Activated CD4-positive, alpha-beta memory T cell treated with anti-CD3 and anti-CD28 coated beads, Interleukin-2, amount 10 ng/mL, durations not matched to agents 7 days and 5 days (primary cell): ENCODE results near the gene SH3RF3. TPM values are rescaled to one million over a fixed set of nuclear protein-coding genes. Genes with fewer than 3 reads are reported as not detected.

Experiments
- CTCF ChIA-PET: fragments of 350-600 bp; sonication (Branson Sonifier 250); formaldehyde crosslinking; loops from one replicate; lab custom pipeline; 2021; ENCODE audit warnings: antibody characterized with exemption, inconsistent platforms; lab: Charles Lee
- POLR2A ChIA-PET: fragments of 350-600 bp; sonication (Branson Sonifier 250); formaldehyde crosslinking; loops from one replicate; lab custom pipeline; 2021; ENCODE audit warnings: antibody characterized with exemption; lab: Charles Lee
- DNase-seq: peaks from one replicate; pipeline ENCODE4 v3.0.0-alpha.2; 2020
- H3K27ac Mint-ChIP-seq: one replicate; pipeline ENCODE4 v1.8.0; 2021; ENCODE audit warnings: mild to moderate bottlenecking, mixed read lengths
- H3K27me3 Mint-ChIP-seq: one replicate; pipeline ENCODE4 v1.8.0; 2021; ENCODE audit warnings: mixed read lengths
- H3K36me3 Mint-ChIP-seq: one replicate; pipeline ENCODE4 v1.8.0; 2021; ENCODE audit warnings: low read depth, mixed read lengths
- H3K4me1 Mint-ChIP-seq: one replicate; pipeline ENCODE4 v1.8.0; 2021; ENCODE audit warnings: mixed read lengths
- H3K4me3 Mint-ChIP-seq: one replicate; pipeline ENCODE4 v1.8.0; 2021; ENCODE audit warnings: mild to moderate bottlenecking, mixed read lengths
- H3K9me3 Mint-ChIP-seq: one replicate; pipeline ENCODE4 v1.8.0; 2021; ENCODE audit warnings: mixed read lengths
- total RNA-seq, 2 experiments: library from RNA; stranded (reverse); gene quantifications; one replicate each; pipeline ENCODE4 v1.2.3, GENCODE V29; 2021

SH3RF3 gene
- total RNA-seq, 2 experiments from 2014 or later, result 0.23 to 0.45 TPM

- no peak overlapping the region for H3K4me3 Mint-ChIP-seq
- ChIA-PET CTCF (no interaction called here), POLR2A (interaction anchor here (1.5 kb wide), 1 partner anchor 14 kb away, joined by 3 read pairs; no protein-coding TSS in a partner anchor)
- no peaks in the 10 kb centered on the region for H3K9me3 Mint-ChIP-seq
- no peak for DNase-seq
- H3K36me3 Mint-ChIP-seq, result no peaks in the 10 kb centered on the region
- no peak overlapping the region for H3K27ac Mint-ChIP-seq
- peaks cover 81% of the 10 kb centered on the region for H3K27me3 Mint-ChIP-seq
- H3K4me1 Mint-ChIP-seq, result peaks cover 7% of the 10 kb centered on the region
Observed at GRCh38 chr2:109230941-109231420, 102.0 kb downstream of the SH3RF3 start.

- Mint-ChIP-seq H3K36me3 (no peaks in the 10 kb centered on the region), H3K27ac (no peak overlapping the region), H3K4me3 (no peak overlapping the region), H3K4me1 (peaks cover 8% of the 10 kb centered on the region), H3K9me3 (no peaks in the 10 kb centered on the region), H3K27me3 (peaks cover 78% of the 10 kb centered on the region)
- POLR2A ChIA-PET, result interaction anchor here (1.5 kb wide), 1 partner anchor 14 kb away, joined by 3 read pairs; no protein-coding TSS in a partner anchor
- no peak for DNase-seq
- CTCF ChIA-PET, result no interaction called here
Observed at GRCh38 chr2:109231428-109231827, 102.4 kb downstream of the SH3RF3 start.

- no peak for DNase-seq
- ChIA-PET CTCF (no interaction called here), POLR2A (no interaction called here)
- peaks cover 4% of the 10 kb centered on the region for H3K36me3 Mint-ChIP-seq
- H3K4me1 Mint-ChIP-seq, result peaks cover 14% of the 10 kb centered on the region
- H3K4me3 Mint-ChIP-seq, result no peak overlapping the region
- no peak overlapping the region for H3K27ac Mint-ChIP-seq
- peaks cover 76% of the 10 kb centered on the region for H3K27me3 Mint-ChIP-seq
- no peaks in the 10 kb centered on the region for H3K9me3 Mint-ChIP-seq
Observed at GRCh38 chr2:109231996-109232705, 103.1 kb downstream of the SH3RF3 start.

- Mint-ChIP-seq H3K9me3 (no peaks in the 10 kb centered on the region), H3K27ac (no peak overlapping the region), H3K27me3 (peaks cover 69% of the 10 kb centered on the region), H3K4me1 (peaks cover 18% of the 10 kb centered on the region), H3K4me3 (no peak overlapping the region), H3K36me3 (peaks cover 4% of the 10 kb centered on the region)
- POLR2A ChIA-PET, result interaction anchor here (1.0 kb wide), 1 partner anchor 14 kb away, joined by 3 read pairs; no protein-coding TSS in a partner anchor
- CTCF ChIA-PET, result no interaction called here
- DNase-seq, result no peak
Observed at GRCh38 chr2:109232909-109233308, 103.9 kb downstream of the SH3RF3 start.

- Mint-ChIP-seq H3K27ac (no peak overlapping the region), H3K27me3 (peaks cover 63% of the 10 kb centered on the region), H3K36me3 (peaks cover 4% of the 10 kb centered on the region), H3K4me1 (peaks cover 23% of the 10 kb centered on the region), H3K9me3 (no peaks in the 10 kb centered on the region), H3K4me3 (no peak overlapping the region)
- ChIA-PET POLR2A (interaction anchor here (1.0 kb wide), 1 partner anchor 13 kb away, joined by 3 read pairs; no protein-coding TSS in a partner anchor), CTCF (interaction anchor here (1.1 kb wide), 1 partner anchor 9 kb away, joined by 3 read pairs; no protein-coding TSS in a partner anchor)
- DNase-seq, result no peak
Observed at GRCh38 chr2:109233643-109234042, 104.6 kb downstream of the SH3RF3 start.

- ChIA-PET POLR2A (no interaction called here), CTCF (interaction anchor here (1.1 kb wide), 1 partner anchor 10 kb away, joined by 3 read pairs; no protein-coding TSS in a partner anchor)
- DNase-seq, result no peak
- H3K4me3 Mint-ChIP-seq, result no peak overlapping the region
- peaks cover 24% of the 10 kb centered on the region for H3K4me1 Mint-ChIP-seq
- peaks cover 4% of the 10 kb centered on the region for H3K36me3 Mint-ChIP-seq
- H3K9me3 Mint-ChIP-seq, result no peaks in the 10 kb centered on the region
- peaks cover 56% of the 10 kb centered on the region for H3K27me3 Mint-ChIP-seq
- no peak overlapping the region for H3K27ac Mint-ChIP-seq
Observed at GRCh38 chr2:109234355-109234754, 105.3 kb downstream of the SH3RF3 start.

- no peak overlapping the region for H3K27ac Mint-ChIP-seq
- no peaks in the 10 kb centered on the region for H3K9me3 Mint-ChIP-seq
- peaks cover 4% of the 10 kb centered on the region for H3K36me3 Mint-ChIP-seq
- ChIA-PET POLR2A (interaction anchor here (1.1 kb wide), 1 partner anchor 18 kb away, joined by 3 read pairs; no protein-coding TSS in a partner anchor), CTCF (interaction anchor here (0.9 kb wide), 1 partner anchor 20 kb away, joined by 3 read pairs; no protein-coding TSS in a partner anchor)
- DNase-seq, result no peak
- H3K27me3 Mint-ChIP-seq, result peaks cover 43% of the 10 kb centered on the region
- no peak overlapping the region for H3K4me3 Mint-ChIP-seq
- H3K4me1 Mint-ChIP-seq, result peaks cover 27% of the 10 kb centered on the region
Observed at GRCh38 chr2:109236147-109236546, 107.1 kb downstream of the SH3RF3 start.

GRCh38 chr2:109237792-109238191 is 108.8 kb downstream of the SH3RF3 start:
- H3K27me3 Mint-ChIP-seq, result peaks cover 34% of the 10 kb centered on the region
- H3K4me3 Mint-ChIP-seq, result no peak overlapping the region
- POLR2A ChIA-PET, result interaction anchor here (0.7 to 2.4 kb wide), 3 partner anchors 20 to 254 kb away, joined by 3 to 6 read pairs (median 5); no protein-coding TSS in a partner anchor
- DNase-seq, result no peak
- peaks cover 27% of the 10 kb centered on the region for H3K4me1 Mint-ChIP-seq
- H3K9me3 Mint-ChIP-seq, result no peaks in the 10 kb centered on the region
- peaks cover 4% of the 10 kb centered on the region for H3K36me3 Mint-ChIP-seq
- CTCF ChIA-PET, result interaction anchor here (0.9 to 1.4 kb wide), 3 partner anchors 11 to 272 kb away, joined by 3 to 4 read pairs (median 3); no protein-coding TSS in a partner anchor
- no peak overlapping the region for H3K27ac Mint-ChIP-seq

- H3K4me1 Mint-ChIP-seq, result peaks cover 27% of the 10 kb centered on the region
Observed at GRCh38 chr2:109238580-109238979, 109.6 kb downstream of the SH3RF3 start.

GRCh38 chr2:109239720-109240119 is 110.7 kb downstream of the SH3RF3 start:
- H3K4me1 Mint-ChIP-seq, result peaks cover 27% of the 10 kb centered on the region
- peaks cover 31% of the 10 kb centered on the region for H3K27me3 Mint-ChIP-seq
- H3K36me3 Mint-ChIP-seq, result peaks cover 4% of the 10 kb centered on the region
- DNase-seq, result no peak
- no peak overlapping the region for H3K4me3 Mint-ChIP-seq
- H3K27ac Mint-ChIP-seq, result no peak overlapping the region
- POLR2A ChIA-PET, result interaction anchor here (2.4 to 2.7 kb wide), 2 partner anchors 24 to 26 kb away, joined by 6 to 15 read pairs; no protein-coding TSS in a partner anchor
- CTCF ChIA-PET, result interaction anchor here (1.2 kb wide), 1 partner anchor 14 kb away, joined by 3 read pairs; no protein-coding TSS in a partner anchor
- no peaks in the 10 kb centered on the region for H3K9me3 Mint-ChIP-seq

More at GRCh38 chr2:109238580-109238979, 109.6 kb downstream of the SH3RF3 start:
- Mint-ChIP-seq H3K4me3 (peak overlapping the region; percentile 23), H3K9me3 (no peaks in the 10 kb centered on the region), H3K27ac (peak overlapping the region; percentile 82), H3K27me3 (peaks cover 31% of the 10 kb centered on the region), H3K36me3 (peaks cover 4% of the 10 kb centered on the region)
- POLR2A ChIA-PET, result interaction anchor here (1.7 to 2.7 kb wide), 3 partner anchors 21 to 25 kb away, joined by 5 to 15 read pairs (median 6); no protein-coding TSS in a partner anchor
- CTCF ChIA-PET, result interaction anchor here (0.8 to 1.2 kb wide), 4 partner anchors 11 to 24 kb away, joined by 3 read pairs; no protein-coding TSS in a partner anchor
- peak; percentile 69 for DNase-seq

- no peaks in the 10 kb centered on the region for H3K36me3 Mint-ChIP-seq
- CTCF ChIA-PET, result no interaction called here
- no peak overlapping the region for H3K27ac Mint-ChIP-seq
- H3K4me1 Mint-ChIP-seq, result peaks cover 20% of the 10 kb centered on the region
- no peak for DNase-seq
- H3K4me3 Mint-ChIP-seq, result no peak overlapping the region
- POLR2A ChIA-PET, result no interaction called here
- H3K9me3 Mint-ChIP-seq, result no peaks in the 10 kb centered on the region
- H3K27me3 Mint-ChIP-seq, result peaks cover 41% of the 10 kb centered on the region
Observed at GRCh38 chr2:109242210-109242653, 113.2 kb downstream of the SH3RF3 start.

GRCh38 chr2:109242654-109243331 is 113.8 kb downstream of the SH3RF3 start:
- CTCF ChIA-PET, result no interaction called here
- Mint-ChIP-seq H3K4me3 (no peak overlapping the region), H3K27ac (no peak overlapping the region), H3K4me1 (peaks cover 16% of the 10 kb centered on the region), H3K36me3 (no peaks in the 10 kb centered on the region), H3K27me3 (peaks cover 46% of the 10 kb centered on the region), H3K9me3 (no peaks in the 10 kb centered on the region)
- POLR2A ChIA-PET, result interaction anchor here (1.0 kb wide), 1 partner anchor 18 kb away, joined by 3 read pairs; no protein-coding TSS in a partner anchor
- DNase-seq, result no peak
